ENCODE measurements around the gene ZNF100. TPM values are rescaled to one million over a fixed set of nuclear protein-coding genes. Genes with fewer than 3 reads are reported as not detected.

The ZNF100 gene
- total and polyA plus RNA-seq, 9 of the 15 experiments (the other 6 are each of a cell fraction or from before 2014, with no cell fraction given) = 4.5 to 27.2 (median 19.6) TPM

DNA sequence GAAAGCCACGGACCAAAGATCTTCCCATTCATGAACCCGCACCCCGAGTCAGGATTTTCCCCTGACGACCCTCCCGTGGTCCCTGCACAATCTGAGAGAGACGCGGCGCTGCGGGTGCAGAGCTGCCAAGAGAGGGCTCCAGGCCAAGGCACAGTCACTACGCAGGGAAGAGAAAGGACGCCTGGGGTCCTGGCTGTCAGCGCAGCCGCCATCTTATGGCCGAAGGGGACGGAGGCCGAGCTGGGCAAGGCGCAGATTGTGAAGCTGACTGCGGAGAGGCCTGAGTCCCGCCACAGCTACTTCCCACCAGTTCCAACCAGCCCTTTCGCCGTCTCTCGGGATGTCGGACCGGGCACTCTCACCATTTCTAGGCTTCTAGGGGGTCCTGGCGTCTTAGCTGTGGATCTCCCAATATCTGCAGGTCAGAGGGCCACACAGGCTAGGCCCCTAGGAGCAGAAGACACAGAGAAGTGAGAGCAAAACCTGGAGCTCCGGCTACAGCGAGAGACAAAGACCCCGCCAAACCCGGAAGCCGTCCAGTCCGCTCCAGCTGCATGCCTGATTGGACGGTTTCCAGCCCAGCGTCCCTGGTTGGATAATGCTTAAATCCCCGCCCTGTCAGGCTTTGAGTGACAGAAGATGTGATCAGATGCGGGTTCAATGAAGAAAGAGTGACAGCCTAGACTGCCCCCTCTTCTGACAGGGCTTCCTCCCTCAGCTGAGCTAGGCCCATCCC lies at the start of gene ZNF100 (continued):
- TF ChIP-seq ZNF785 (CRISPR knock-in tag; IDR thresholded peaks at IDR 0.05) (no peak), HDAC1 (IDR thresholded peaks at IDR 0.05) (peak in 1 of 2 experiments; percentile 63; a peak in 2 of 4 replicates), ATF6 (CRISPR knock-in tag; IDR thresholded peaks at IDR 0.05) (0 out of 2 replicates have a peak, but pooled peaks have one; percentile 37), NEUROD1 (IDR thresholded peaks at IDR 0.05; ENCODE audit: borderline replicate concordance, low read depth, low read length, partially characterized antibody) (peak; percentile 38), NFXL1 (CRISPR knock-in tag; IDR thresholded peaks at IDR 0.05) (no peak), MTA2 (IDR thresholded peaks at IDR 0.05; ENCODE audit: low read depth) (no peak), CREBBP (IDR thresholded peaks at IDR 0.05; ENCODE audit: low read depth, low read length) (no peak), PHF20 (IDR thresholded peaks at IDR 0.05; ENCODE audit: partially characterized antibody) (peak; percentile 75), ZNF507 (tag; conservative IDR thresholded peaks at IDR 0.05) (no peak), SETDB1 (IDR thresholded peaks at IDR 0.05; ENCODE audit: low read length) (no peak), CEBPG (CRISPR knock-in tag; IDR thresholded peaks at IDR 0.05) (no peak), CEBPG (tag; conservative IDR thresholded peaks at IDR 0.05 in 1 of 2, IDR thresholded peaks at IDR 0.05 in 1 of 2) (no peak), TCF3 (CRISPR knock-in tag; IDR thresholded peaks at IDR 0.05) (no peak), SRF (CRISPR knock-in tag; IDR thresholded peaks at IDR 0.05) (no peak), ETV5 (CRISPR knock-in tag; IDR thresholded peaks at IDR 0.05; ENCODE audit: low read depth) (no peak), ZNF75A (CRISPR knock-in tag; IDR thresholded peaks at IDR 0.05) (no peak), GATAD2B (IDR thresholded peaks at IDR 0.05; ENCODE audit: borderline replicate concordance) (no peak), GABPB1 (CRISPR knock-in tag; IDR thresholded peaks at IDR 0.05) (no peak; the same call in 1 of the 2 replicates), DPF2 (IDR thresholded peaks at IDR 0.05) (no peak), ZNF830 (CRISPR knock-in tag; IDR thresholded peaks at IDR 0.05) (no peak), YY1 (IDR thresholded peaks at IDR 0.05; ENCODE audit: borderline replicate concordance in 1 of 3, control insufficient read depth in 1 of 3, extremely low read depth in 1 of 3, insufficient read depth in 3 of 3, insufficient read length in 1 of 3, insufficient replicate concordance in 2 of 3, low read depth in 1 of 3, low read length in 2 of 3) (peak; percentile 70 to 96 (median 86)), CBX1 (IDR thresholded peaks at IDR 0.05; ENCODE audit: low read depth) (peak; percentile 65; the same call in 1 of the 2 replicates), ZNF146 (CRISPR knock-in tag; IDR thresholded peaks at IDR 0.05; ENCODE audit: unreplicated experiment) (no peak), EZH2 (IDR thresholded peaks at IDR 0.05; ENCODE audit: borderline replicate concordance, low read depth, low read length) (no peak), TAL1 (IDR thresholded peaks at IDR 0.05) (no peak)
- TF ChIP-seq, protein P1, sequence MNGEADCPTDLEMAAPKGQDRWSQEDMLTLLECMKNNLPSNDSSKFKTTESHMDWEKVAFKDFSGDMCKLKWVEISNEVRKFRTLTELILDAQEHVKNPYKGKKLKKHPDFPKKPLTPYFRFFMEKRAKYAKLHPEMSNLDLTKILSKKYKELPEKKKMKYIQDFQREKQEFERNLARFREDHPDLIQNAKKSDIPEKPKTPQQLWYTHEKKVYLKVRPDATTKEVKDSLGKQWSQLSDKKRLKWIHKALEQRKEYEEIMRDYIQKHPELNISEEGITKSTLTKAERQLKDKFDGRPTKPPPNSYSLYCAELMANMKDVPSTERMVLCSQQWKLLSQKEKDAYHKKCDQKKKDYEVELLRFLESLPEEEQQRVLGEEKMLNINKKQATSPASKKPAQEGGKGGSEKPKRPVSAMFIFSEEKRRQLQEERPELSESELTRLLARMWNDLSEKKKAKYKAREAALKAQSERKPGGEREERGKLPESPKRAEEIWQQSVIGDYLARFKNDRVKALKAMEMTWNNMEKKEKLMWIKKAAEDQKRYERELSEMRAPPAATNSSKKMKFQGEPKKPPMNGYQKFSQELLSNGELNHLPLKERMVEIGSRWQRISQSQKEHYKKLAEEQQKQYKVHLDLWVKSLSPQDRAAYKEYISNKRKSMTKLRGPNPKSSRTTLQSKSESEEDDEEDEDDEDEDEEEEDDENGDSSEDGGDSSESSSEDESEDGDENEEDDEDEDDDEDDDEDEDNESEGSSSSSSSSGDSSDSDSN (IDR thresholded peaks at IDR 0.05; ENCODE audit: borderline replicate concordance in 1 of 2, low read depth in 2 of 2, low read length in 2 of 2) = peak in 1 of 2 experiments; percentile 14; a peak in 1 of 4 replicates

Measured in K562 (cell line).